T47D (cell line): Measurements from ENCODE around the gene GYS1.
A peak's percentile ranks its signal among the peaks of the same experiment; 100 is the strongest.

Experiments used
- DNase-seq, 2 experiments: peaks; one replicate each; pipeline versions ENCODE4 v3.0.0 to v3.0.0-alpha.2; 2011 to 2012; ENCODE audit warnings: low read depth in 1 of 2, low spot score in 1 of 2
- JUND ChIP-seq: IDR thresholded peaks from 2 replicates; pipeline ENCODE4 v1.6.1; 2012; ENCODE audit warnings: low read depth
- in situ Hi-C: cut with HindIII; loops from 2 replicates; pipeline ENCODE4 v1.10.0; 2016; ENCODE audit warnings: low sequenced_read_pairs, low pct_unique_long_range_greater_than_20kb

Gene GYS1

GRCh38 chr19:48961673-48962028 lies 31.5 kb downstream of the GYS1 start:
- no peak for DNase-seq
- no peak for TF ChIP-seq JUND
- in situ Hi-C loops: no loop called here

DNA sequence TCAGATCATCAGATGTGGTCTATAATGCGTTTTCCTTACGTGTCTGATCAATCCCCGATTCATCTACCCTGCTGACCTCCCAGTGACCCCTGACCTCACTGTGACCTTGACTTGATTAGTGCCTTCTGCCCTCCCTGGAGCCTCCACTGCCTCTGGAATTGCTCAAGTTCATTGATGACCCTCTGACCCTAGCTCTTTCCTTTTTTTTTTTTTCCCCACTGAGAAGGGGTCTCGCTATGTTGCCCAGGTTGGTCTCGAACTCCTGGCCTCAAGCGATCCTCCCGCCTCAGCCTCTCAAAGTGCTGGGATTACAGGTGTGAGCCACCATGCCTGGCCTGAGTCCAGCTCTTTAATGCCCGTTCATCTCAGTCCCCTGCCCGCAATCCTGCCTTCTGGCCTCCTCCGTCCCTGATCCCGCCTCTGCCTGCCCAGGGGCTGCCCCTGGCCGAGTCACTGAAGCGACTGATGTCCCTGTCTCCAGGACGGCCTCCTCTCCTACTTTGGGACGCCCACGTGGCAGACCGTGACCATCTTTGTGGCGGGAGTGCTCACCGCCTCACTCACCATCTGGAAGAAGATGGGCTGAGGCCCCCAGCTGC lies 32.0 kb downstream of the GYS1 start:
- in situ Hi-C loops: no loop called here
- DNase-seq: no peak
- no peak for TF ChIP-seq JUND

- TF ChIP-seq JUND: no peak
- no peak for DNase-seq
- in situ Hi-C loops: no loop called here
Measured at GRCh38 chr19:48959341-48960239, 33.5 kb downstream of the GYS1 start.

DNA sequence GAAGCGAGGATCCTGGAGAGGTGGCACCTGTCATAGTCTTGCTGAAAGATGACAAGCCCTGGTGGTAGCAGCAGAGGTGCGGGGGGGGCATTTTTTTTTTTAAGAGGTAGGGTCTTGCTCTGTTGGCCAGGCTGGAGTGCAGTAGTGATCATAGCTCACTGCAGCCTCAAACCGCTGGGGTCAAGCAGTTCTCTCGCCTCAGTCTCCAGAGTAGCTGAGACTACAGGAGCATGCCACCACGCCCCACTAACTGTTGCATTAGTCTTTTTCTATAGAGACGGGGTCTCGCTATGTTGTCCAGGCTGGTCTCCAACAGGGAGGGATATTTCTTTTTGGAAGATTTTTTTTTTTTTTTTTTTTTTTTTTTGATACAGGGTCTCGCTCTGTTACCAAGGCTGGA lies 35.1 kb downstream of the GYS1 start:
- in situ Hi-C loops: no loop called here
- no peak for TF ChIP-seq JUND
- DNase-seq: no peak

DNA sequence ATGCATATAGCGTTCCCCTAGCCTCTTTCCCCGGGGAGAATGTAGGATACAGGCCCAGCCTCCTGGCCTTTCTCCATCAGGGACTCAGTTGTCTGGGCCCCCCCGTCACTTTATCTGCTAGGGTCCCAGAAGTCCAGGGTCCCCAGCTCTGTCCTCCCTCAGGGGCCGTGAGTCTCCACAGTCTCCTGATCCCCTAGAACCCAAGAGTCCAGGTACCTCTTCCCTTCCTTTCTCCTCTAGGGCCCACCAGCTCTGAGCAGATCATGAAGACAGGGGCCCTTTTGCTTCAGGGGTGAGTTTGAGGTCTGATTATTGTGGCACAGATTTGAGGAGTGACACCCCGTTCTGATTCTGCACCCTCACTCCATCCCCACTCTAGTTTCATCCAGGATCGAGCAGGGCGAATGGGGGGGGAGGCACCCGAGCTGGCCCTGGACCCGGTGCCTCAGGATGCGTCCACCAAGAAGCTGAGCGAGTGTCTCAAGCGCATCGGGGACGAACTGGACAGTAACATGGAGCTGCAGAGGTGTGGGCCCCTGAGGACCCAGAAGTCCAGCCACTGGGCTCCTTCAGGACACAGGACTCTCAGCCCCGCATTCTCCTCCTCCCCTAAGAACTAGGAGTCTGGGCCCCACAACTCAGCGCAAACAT lies 37.7 kb downstream of the GYS1 start:
- TF ChIP-seq JUND: no peak
- in situ Hi-C loops: no loop called here
- DNase-seq: no peak

DNA sequence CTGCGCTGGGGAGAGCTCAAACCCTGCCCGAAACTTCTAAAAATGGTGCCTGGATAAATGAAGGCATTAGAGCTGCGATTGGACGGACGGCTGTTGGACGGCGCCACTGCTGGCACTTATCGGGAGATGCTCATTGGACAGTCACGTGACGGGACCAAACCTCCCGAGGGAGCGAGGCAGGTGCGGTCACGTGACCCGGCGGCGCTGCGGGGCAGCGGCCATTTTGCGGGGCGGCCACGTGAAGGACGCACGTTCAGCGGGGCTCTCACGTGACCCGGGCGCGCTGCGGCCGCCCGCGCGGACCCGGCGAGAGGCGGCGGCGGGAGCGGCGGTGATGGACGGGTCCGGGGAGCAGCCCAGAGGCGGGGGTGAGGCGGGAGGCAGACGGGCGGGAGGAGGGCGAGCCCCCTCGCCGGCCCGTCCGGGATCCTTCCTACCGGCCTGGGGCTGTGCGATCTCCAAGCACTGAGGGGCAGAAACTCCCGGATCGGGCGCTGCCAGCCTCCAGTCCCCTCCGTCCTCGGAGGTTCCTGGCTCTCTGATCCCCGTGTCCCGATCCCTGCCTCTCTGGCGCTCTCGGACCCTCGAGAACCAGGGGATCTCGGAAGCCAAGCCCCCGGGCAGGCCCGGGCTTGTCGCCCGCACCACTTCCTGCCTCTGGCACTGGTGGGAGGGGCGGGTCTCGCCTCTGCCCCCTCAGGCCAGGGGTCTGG lies 38.4 kb downstream of the GYS1 start, which contains the start of gene BAX:
BAX (plus strand) TSS at position 281 of the 713 bp plus-strand sequence; CDS start at position 335, 54 bp downstream.
- TF ChIP-seq JUND: no peak

GRCh38 chr19:48953990-48954594 lies 39.0 kb downstream of the GYS1 start:
- TF ChIP-seq JUND: no peak
- DNase-seq: no peak
- in situ Hi-C loops: no loop called here

More for the DNA sequence above, 38.4 kb downstream of the GYS1 start, which contains the start of gene BAX:
- in situ Hi-C loops: no loop called here
- peak; percentile 93 to 97 for DNase-seq

DNA sequence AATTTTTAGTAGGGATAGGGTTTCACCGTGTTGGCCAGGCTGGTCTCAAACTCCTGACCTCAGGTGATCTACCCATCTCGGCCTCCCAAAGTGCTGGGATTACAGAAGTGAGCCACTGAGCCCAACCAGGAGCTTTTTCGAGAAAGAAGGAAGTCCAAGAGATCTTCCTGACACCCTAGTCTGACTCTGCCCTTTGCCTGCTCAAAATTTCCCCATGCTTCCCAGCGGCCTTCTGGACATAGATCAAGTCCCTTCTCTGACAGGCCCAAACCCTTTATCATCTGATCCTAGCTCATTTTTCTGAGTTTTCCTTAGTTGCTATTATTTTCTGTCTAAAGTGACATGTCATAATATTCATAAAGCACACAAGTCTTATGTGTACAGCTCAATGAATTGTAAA lies 40.0 kb downstream of the GYS1 start:
- TF ChIP-seq JUND: no peak
- no peak for DNase-seq
- in situ Hi-C loops: no loop called here

DNA sequence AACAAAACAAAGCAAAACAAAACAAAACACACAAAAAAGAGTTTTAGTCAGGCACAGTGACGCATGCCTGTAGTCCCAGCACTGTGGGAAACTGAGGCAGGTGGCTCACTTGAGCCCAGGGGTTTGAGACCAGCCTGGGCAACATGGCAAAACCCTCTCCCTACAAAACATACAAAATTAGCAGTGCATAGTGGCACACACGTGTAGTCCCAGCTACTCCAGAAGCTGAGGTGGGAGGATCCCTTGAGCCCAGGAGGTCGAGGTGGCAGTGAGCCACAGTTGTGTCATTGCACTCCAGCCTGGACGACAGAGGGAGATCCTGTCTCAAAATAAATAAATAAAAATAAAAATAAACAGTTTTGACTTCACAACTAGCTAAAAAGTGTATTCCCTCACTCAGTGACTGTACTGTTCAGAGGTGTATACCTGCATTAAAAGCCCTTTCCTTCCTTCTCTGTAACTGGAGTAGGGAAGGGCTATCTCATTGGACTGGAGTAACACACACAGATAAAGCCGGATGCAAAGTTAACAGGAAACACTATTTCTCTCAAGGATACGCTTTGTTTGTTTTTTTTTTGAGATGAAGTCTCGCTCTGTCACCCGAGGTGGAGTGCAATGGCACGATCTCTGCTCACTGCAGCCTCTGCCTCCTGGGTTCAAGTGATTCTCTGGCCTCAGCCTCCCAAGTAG lies 42.1 kb downstream of the GYS1 start:
- no peak for DNase-seq
- TF ChIP-seq JUND: no peak
- in situ Hi-C loops: no loop called here

DNA sequence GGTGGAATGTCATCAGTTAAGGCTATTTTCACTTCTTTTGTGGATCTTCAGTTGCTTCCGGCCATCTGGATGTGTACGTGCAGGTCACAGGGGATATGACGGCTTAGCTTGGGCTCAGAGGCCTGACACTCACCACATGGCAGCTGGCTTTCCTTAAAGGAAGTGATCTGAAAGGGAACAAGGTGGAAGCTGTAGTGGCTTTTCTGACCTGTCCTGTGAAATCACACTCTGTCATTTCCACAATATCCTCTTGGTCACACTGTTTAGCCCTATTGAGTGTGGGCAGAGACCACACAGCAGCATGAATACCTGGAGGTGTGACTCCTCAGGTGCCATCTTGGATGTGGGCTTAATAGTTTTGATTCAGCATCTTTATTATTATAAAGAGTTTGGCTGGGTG lies 43.0 kb downstream of the GYS1 start:
- no peak for DNase-seq
- in situ Hi-C loops: no loop called here
- no peak for TF ChIP-seq JUND

- in situ Hi-C loops: no loop called here
- DNase-seq: no peak
Measured at GRCh38 chr19:48947258-48947542, 45.9 kb downstream of the GYS1 start.

More at GRCh38 chr19:48947258-48947542, 45.9 kb downstream of the GYS1 start:
- no peak for TF ChIP-seq JUND
